ENCODE results near the gene CEP85. TPM values are rescaled to one million over a fixed set of nuclear protein-coding genes. Genes with fewer than 3 reads are reported as not detected.

Gene CEP85
- total RNA-seq, 4 donors from 2014 or later = 28.5 to 61.6 (median 41.3) TPM

GRCh38 chr1:26189331-26189730, 44.7 kb upstream of the CEP85 start:
- in situ Hi-C loops (cut with MboI; ENCODE audit: low sequenced_read_pairs in 4 of 4) (no loop called here), intact Hi-C loops (cut with DNase I; ENCODE audit: low total_unique reads) (no loop called here)
- no peak for TF ChIP-seq POLR2A (IDR thresholded peaks at IDR 0.05)
- no peak overlapping the region for H3K27ac ChIP-seq
- ATAC-seq = no peak
- H3K27me3 ChIP-seq = no peaks in the 10 kb centered on the region
- H3K9me3 ChIP-seq = no peaks in the 10 kb centered on the region
- peaks cover 0 to 48% of the 10 kb centered on the region in 2 donors for H3K36me3 ChIP-seq
- no peak overlapping the region for H3K4me3 ChIP-seq
- no peak for DNase-seq
- H3K4me1 ChIP-seq = peaks cover 0 to 2% of the 10 kb centered on the region in 2 donors

DNA sequence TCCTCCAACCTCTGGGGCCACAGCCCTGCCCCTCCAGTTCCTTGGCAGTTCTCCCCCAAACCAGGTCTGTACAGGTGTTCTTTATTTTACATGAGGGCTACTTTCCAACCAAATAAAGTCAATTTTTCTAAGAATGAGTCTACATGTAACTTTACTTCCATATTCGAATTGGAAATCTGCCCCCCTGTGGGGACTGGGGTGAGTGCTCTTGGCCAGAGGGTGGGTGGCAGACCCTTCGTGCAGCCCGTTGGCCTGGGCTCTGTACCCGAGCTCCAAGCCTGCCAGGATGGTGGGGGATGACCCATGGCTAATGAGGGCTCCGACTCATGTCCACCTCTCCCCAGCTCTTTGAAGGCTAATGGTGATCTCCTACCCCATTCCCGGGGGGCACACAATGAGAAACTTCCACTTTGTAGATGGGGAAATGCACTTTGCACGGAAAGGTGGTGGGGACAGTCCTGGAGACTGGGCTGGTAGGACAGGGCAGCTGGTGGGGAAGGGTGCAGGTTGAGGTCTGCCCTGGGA, 44.2 kb upstream of the CEP85 start:
- TF ChIP-seq CTCF (IDR thresholded peaks at IDR 0.05 in 4 of 5, conservative IDR thresholded peaks at IDR 0.05 in 1 of 5) = no peak
- TF ChIP-seq POLR2A (IDR thresholded peaks at IDR 0.05) = no peak
- Histone ChIP-seq H3K9me3 (no peaks in the 10 kb centered on the region), H3K36me3 (peaks cover 0 to 43% of the 10 kb centered on the region in 2 donors), H3K27ac (no peak overlapping the region), H3K4me1 (no peaks in the 10 kb centered on the region), H3K27me3 (no peaks in the 10 kb centered on the region), H3K4me3 (no peak overlapping the region)
- no peak for DNase-seq
- ATAC-seq = no peak
- in situ Hi-C loops (cut with MboI; ENCODE audit: low sequenced_read_pairs in 4 of 4) (no loop called here), intact Hi-C loops (cut with DNase I; ENCODE audit: low total_unique reads) (no loop called here)

- peak in 1 of 2 donors; percentile 66 for ATAC-seq
- in situ Hi-C loops (cut with MboI; ENCODE audit: low sequenced_read_pairs in 4 of 4) = no loop called here
- no peak for DNase-seq
- Histone ChIP-seq H3K4me3 (no peak within 1 kb of the TSS), H3K27me3 (no peaks in the 10 kb centered on the region), H3K9me3 (no peaks in the 10 kb centered on the region), H3K36me3 (peaks cover 0 to 40% of the 10 kb centered on the region in 2 donors), H3K4me1 (no peaks in the 10 kb centered on the region), H3K27ac (no peak within 1 kb of the TSS)
- TF ChIP-seq POLR2A (IDR thresholded peaks at IDR 0.05) = no peak
- TF ChIP-seq CTCF (IDR thresholded peaks at IDR 0.05 in 4 of 5, conservative IDR thresholded peaks at IDR 0.05 in 1 of 5) = peak in 4 of 5 experiments; percentile 8 to 45 (median 26)
- intact Hi-C loops (cut with DNase I; ENCODE audit: low total_unique reads) = no loop called here
Observed at GRCh38 chr1:26190373-26190987, 43.5 kb upstream of the CEP85 start, which contains the start of gene CATSPER4. CATSPER4 (plus strand) TSS chr1:26190602; CDS start chr1:26190628, 26 bp downstream.

GRCh38 chr1:26191739-26192138, 42.3 kb upstream of the CEP85 start:
- no peak for DNase-seq
- no peak for ATAC-seq
- in situ Hi-C loops (cut with MboI; ENCODE audit: low sequenced_read_pairs in 4 of 4) (no loop called here), intact Hi-C loops (cut with DNase I; ENCODE audit: low total_unique reads) (no loop called here)
- Histone ChIP-seq H3K4me1 (no peaks in the 10 kb centered on the region), H3K36me3 (peaks cover 0 to 28% of the 10 kb centered on the region in 2 donors), H3K27ac (no peak overlapping the region), H3K4me3 (no peak overlapping the region), H3K9me3 (no peaks in the 10 kb centered on the region), H3K27me3 (no peaks in the 10 kb centered on the region)
- TF ChIP-seq CTCF (IDR thresholded peaks at IDR 0.05 in 4 of 5, conservative IDR thresholded peaks at IDR 0.05 in 1 of 5) (no peak), POLR2A (IDR thresholded peaks at IDR 0.05) (no peak)

DNA sequence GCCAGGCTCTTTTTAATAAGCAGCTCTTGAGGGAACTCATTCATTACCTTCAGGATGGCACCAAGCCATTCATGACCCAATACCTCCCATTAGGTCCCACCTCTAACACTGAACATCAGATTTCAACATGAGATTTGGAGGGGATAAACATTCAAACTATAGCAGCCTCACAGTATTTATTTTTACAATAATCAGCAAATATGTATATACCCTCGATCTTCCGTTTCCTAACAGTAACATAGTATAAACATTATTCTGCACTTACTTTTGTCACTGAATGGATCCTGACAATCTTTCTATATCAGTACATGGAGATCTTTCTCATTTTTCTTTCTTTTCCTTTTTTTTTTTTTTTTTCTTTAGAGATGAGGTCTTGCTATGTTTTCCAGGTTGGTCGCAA, 38.2 kb upstream of the CEP85 start:
- no peaks in the 10 kb centered on the region for H3K36me3 ChIP-seq
- intact Hi-C loops (cut with DNase I; ENCODE audit: low total_unique reads) = no loop called here
- no peak overlapping the region for H3K4me3 ChIP-seq
- H3K4me1 ChIP-seq = no peaks in the 10 kb centered on the region
- ATAC-seq (no peak), DNase-seq (no peak)
- TF ChIP-seq CTCF (IDR thresholded peaks at IDR 0.05 in 4 of 5, conservative IDR thresholded peaks at IDR 0.05 in 1 of 5) (no peak), POLR2A (IDR thresholded peaks at IDR 0.05) (no peak)
- in situ Hi-C loops (cut with MboI; ENCODE audit: low sequenced_read_pairs in 4 of 4) = no loop called here
- no peaks in the 10 kb centered on the region for H3K9me3 ChIP-seq
- no peak overlapping the region for H3K27ac ChIP-seq
- H3K27me3 ChIP-seq = no peaks in the 10 kb centered on the region
